Gastroesophageal sphincter (tissue), 4 donors: ENCODE data around the gene C5. TPM values are rescaled to one million over a fixed set of nuclear protein-coding genes. Genes with fewer than 3 reads are reported as not detected.

Source experiments
- ATAC-seq: fragments of 150-250 bp; one replicate; pipeline ENCODE4 v1.9.1; 2016; ENCODE audit warnings: mild to moderate bottlenecking, moderate library complexity
- H3K27ac ChIP-seq, 4 donors: fragments of 200-600 bp; sonication (generic) in 3 of 4; 1 replicate in 3 of 4; 2 replicates in 1 of 4; pipeline ENCODE4 v1.5.1; 2016 to 2019
- H3K27me3 ChIP-seq: fragments of 200-600 bp; sonication (generic); one replicate; pipeline ENCODE4 v1.5.1; 2019
- H3K36me3 ChIP-seq, 2 donors: fragments of 200-600 bp; sonication (generic); one replicate each; pipeline ENCODE4 v1.5.1; 2019; ENCODE audit warnings: control low read depth in 1 of 2
- H3K4me1 ChIP-seq, 3 donors: fragments of 200-600 bp; sonication (generic); 1 replicate in 2 of 3; 2 replicates in 1 of 3; pipeline ENCODE4 v1.5.1; 2016 to 2019; ENCODE audit warnings: control low read depth in 2 of 3
- H3K4me3 ChIP-seq, 2 donors: fragments of 200-600 bp; sonication (generic); one replicate each; pipeline ENCODE4 v1.5.1; 2019; ENCODE audit warnings: mild to moderate bottlenecking in 1 of 2, moderate library complexity in 1 of 2
- H3K9me3 ChIP-seq, 3 donors: fragments of 200-600 bp; sonication (generic); one replicate each; pipeline ENCODE4 v1.5.1; 2017 to 2019; ENCODE audit warnings: control low read depth in 2 of 3
- EP300 ChIP-seq: sonication (generic); formaldehyde crosslinking; IDR thresholded peaks from one replicate; pipeline ENCODE4 v1.6.1; 2017; ENCODE audit warnings: antibody characterized with exemption, mild to moderate bottlenecking
- POLR2A ChIP-seq, 2 donors: fragments of 450-650 bp; IDR thresholded peaks; one replicate each; pipeline ENCODE4 v1.6.1; 2017; ENCODE audit warnings: antibody characterized with exemption in 2 of 2, mild to moderate bottlenecking in 2 of 2, moderate library complexity in 1 of 2
- POLR2AphosphoS5 ChIP-seq: sonication (generic); formaldehyde crosslinking; IDR thresholded peaks from one replicate; pipeline ENCODE4 v1.6.1; 2017; ENCODE audit warnings: antibody characterized with exemption
- WGBS, 2 donors: methylation state at CpG; one replicate each; pipeline ENCODE4 v1.1.5; 2018; ENCODE audit warnings: low coverage in 1 of 2; 5-methylcytosine and 5-hydroxymethylcytosine counted together
- total RNA-seq, 4 donors: library from RNA; depleted of rRNA; stranded (reverse); fragments of >200 nt; gene quantifications; one replicate each; pipeline ENCODE4 v1.1.0, GENCODE V29; 2016
- TF ChIP-seq, protein P1 (sequence below), 4 experiments: fragments of 200-600 bp in 2 of 4; fragments of 450-650 bp in 2 of 4; sonication (generic) in 1 of 4; IDR thresholded peaks; one replicate each; pipeline ENCODE4 v1.5.1; 2017 to 2019; ENCODE audit warnings: antibody characterized with exemption in 4 of 4, mild to moderate bottlenecking in 2 of 4, moderate library complexity in 2 of 4

The C5 gene
- total RNA-seq, 4 donors from 2014 or later, result 2.7 to 8.9 (median 6.3) TPM

DNA sequence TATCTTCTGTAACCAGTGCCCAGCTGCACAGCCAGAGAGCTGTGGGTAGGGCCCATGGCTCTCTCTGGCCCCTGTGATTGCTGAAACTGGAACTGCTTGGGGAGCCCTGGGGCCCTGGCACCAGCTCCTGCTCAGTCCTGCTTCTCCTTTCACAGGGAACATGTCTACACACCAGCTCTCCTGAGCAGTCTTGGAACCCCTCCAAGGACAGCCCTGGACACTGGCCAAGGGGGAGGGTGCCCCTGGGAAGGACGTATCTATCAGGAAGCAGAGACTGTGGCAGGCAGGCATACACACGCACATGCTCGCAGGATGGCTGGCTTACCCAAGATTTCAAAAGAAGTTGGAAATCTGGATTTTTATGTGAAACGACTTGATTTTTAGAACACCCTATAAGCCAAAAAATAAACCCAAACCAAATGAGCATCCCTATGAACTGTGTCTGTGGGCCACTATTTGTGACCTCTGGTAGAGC is 114.7 kb downstream of the C5 start:
- TF ChIP-seq POLR2A (IDR thresholded peaks at IDR 0.05) (no peak), POLR2AphosphoS5 (peak; percentile 98)
- ATAC-seq, result peak; percentile 89
- peaks cover 27 to 87% (median 42%) of the 10 kb centered on the region in 3 donors for H3K4me1 ChIP-seq

DNA sequence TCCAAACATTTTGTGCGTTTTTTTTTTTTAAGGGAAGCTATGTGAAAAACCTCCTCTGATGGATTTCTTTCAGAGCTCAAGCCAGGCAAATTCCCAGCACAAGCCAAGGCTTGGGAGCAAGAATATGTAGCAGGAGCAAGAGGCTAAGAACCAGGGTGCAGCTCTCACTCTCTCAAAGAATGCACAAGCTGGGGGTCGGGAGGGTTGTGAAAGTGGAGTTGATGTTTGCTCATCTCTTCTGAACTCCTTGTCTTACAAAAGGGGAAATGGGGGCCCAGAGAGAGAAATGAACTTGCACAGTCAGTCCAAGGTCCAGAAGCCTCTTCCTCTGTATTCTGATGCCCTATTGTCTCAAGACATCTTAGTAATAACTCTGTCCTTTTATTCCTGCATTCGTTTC is 115.8 kb downstream of the C5 start:
- Histone ChIP-seq H3K27ac (peak overlapping the region; percentile 90 to 93 (median 91)), H3K36me3 (no peaks in the 10 kb centered on the region), H3K4me3 (no peak overlapping the region), H3K4me1 (peaks cover 27 to 89% (median 44%) of the 10 kb centered on the region in 3 donors), H3K9me3 (no peaks in the 10 kb centered on the region), H3K27me3 (no peaks in the 10 kb centered on the region)
- no peak for ATAC-seq
- WGBS, 2 donors, result 0 to 16% methylated on average over 1 to 3 of the region's 3 CpGs
- TF ChIP-seq EP300 (no peak), POLR2A (IDR thresholded peaks at IDR 0.05) (no peak), POLR2AphosphoS5 (no peak)
- TF ChIP-seq, protein P1, sequence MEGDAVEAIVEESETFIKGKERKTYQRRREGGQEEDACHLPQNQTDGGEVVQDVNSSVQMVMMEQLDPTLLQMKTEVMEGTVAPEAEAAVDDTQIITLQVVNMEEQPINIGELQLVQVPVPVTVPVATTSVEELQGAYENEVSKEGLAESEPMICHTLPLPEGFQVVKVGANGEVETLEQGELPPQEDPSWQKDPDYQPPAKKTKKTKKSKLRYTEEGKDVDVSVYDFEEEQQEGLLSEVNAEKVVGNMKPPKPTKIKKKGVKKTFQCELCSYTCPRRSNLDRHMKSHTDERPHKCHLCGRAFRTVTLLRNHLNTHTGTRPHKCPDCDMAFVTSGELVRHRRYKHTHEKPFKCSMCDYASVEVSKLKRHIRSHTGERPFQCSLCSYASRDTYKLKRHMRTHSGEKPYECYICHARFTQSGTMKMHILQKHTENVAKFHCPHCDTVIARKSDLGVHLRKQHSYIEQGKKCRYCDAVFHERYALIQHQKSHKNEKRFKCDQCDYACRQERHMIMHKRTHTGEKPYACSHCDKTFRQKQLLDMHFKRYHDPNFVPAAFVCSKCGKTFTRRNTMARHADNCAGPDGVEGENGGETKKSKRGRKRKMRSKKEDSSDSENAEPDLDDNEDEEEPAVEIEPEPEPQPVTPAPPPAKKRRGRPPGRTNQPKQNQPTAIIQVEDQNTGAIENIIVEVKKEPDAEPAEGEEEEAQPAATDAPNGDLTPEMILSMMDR (IDR thresholded peaks at IDR 0.05), result no peak

More for the DNA sequence above, 114.7 kb downstream of the C5 start:
- Histone ChIP-seq H3K27me3 (no peaks in the 10 kb centered on the region), H3K9me3 (no peaks in the 10 kb centered on the region), H3K27ac (peak overlapping the region; percentile 90 to 93 (median 91)), H3K4me3 (no peak overlapping the region), H3K36me3 (no peaks in the 10 kb centered on the region)
- 2 to 25% methylated on average over 1 to 4 of the region's 4 CpGs for WGBS, 2 donors

DNA sequence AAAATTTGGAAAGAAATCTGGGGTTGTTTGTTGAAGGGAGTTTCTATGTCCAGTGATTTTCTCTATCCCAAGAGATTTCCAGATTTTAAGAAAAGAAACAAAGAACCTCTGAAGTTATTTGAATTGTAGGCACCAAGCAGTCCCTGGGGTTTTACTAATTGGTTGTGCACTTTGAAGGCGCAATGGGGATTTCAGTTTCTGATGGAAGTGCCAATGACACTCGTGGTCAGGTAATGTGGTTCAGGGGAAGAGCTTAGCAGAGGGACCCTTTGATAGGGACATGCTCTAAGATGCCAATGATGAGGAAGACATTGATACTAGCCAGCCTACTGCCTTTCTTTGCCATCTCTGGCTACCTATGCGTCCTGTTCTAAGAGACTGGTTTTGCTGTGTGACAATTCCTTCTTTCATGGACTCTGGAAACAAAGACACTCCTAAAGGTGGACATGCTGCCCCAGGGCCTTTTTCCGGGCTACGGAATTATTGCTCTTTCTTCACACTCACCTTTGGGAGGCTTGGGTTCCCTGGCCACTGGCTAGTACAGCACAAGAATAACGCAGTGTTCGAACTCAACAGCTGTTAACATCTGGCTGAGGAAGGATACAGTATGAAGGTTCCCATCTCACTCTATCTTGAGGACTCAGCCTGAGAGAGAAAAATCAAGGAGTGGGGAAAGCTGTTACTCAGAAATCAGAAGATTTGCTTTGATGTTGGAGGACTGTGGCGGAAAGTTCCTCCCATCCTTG is 116.6 kb downstream of the C5 start:
- Histone ChIP-seq H3K4me1 (peaks cover 27 to 92% (median 45%) of the 10 kb centered on the region in 3 donors), H3K4me3 (no peak overlapping the region), H3K27me3 (no peaks in the 10 kb centered on the region), H3K36me3 (no peaks in the 10 kb centered on the region), H3K9me3 (no peaks in the 10 kb centered on the region), H3K27ac (peak overlapping the region; percentile 90 to 93 (median 91))
- ATAC-seq, result no peak
- TF ChIP-seq POLR2AphosphoS5 (no peak), POLR2A (IDR thresholded peaks at IDR 0.05) (no peak), EP300 (no peak)
- TF ChIP-seq, protein P1 (IDR thresholded peaks at IDR 0.05), result no peak
- 88 to 92% methylated on average over 3 to 4 of the region's 8 CpGs for WGBS, 2 donors

DNA sequence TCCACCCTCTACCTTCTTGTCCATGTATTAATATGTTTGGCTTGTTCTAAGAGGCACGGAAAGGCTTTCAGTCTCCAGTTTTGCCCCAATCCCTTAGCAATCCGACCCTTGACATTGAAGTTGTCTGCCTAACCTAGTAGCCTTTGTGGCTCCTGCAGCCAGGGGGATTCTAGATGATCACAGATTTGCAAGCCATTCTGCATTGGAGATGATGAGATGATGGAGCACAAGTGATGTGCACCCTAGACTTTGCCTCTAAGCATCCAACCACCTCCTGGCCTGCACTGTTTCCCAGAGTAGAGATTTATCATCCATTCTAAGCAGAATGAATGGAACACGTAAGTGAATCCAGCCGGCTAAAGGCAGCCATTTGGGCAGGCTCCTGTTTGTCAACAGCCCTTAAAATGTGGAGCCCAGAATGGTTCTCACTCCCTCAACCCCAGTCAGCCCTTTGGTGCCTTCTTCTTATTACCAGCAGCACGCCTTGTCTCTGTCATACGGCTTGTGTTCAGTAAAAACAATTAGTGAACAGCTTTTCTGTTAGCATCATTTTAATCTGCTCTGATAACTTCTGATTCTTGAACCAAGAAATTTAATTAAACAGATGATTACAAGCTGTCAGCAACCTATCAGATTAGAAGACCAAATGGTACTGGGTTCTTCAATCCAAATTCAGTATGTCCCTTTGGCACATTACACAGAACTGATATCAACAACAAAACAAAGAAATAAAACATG is 117.8 kb downstream of the C5 start:
- Histone ChIP-seq H3K27ac (peak overlapping the region; percentile 76 to 98 (median 80)), H3K27me3 (no peaks in the 10 kb centered on the region), H3K4me1 (peaks cover 23 to 93% (median 51%) of the 10 kb centered on the region in 3 donors), H3K4me3 (no peak overlapping the region), H3K36me3 (no peaks in the 10 kb centered on the region), H3K9me3 (no peaks in the 10 kb centered on the region)
- ATAC-seq, result no peak
- TF ChIP-seq, protein P1 (IDR thresholded peaks at IDR 0.05), result no peak
- TF ChIP-seq POLR2AphosphoS5 (no peak), POLR2A (IDR thresholded peaks at IDR 0.05) (no peak), EP300 (no peak)
- whole genome bisulfite sequencing, 2 donors, result 68 to 78% methylated on average over 4 to 6 of the region's 6 CpGs

DNA sequence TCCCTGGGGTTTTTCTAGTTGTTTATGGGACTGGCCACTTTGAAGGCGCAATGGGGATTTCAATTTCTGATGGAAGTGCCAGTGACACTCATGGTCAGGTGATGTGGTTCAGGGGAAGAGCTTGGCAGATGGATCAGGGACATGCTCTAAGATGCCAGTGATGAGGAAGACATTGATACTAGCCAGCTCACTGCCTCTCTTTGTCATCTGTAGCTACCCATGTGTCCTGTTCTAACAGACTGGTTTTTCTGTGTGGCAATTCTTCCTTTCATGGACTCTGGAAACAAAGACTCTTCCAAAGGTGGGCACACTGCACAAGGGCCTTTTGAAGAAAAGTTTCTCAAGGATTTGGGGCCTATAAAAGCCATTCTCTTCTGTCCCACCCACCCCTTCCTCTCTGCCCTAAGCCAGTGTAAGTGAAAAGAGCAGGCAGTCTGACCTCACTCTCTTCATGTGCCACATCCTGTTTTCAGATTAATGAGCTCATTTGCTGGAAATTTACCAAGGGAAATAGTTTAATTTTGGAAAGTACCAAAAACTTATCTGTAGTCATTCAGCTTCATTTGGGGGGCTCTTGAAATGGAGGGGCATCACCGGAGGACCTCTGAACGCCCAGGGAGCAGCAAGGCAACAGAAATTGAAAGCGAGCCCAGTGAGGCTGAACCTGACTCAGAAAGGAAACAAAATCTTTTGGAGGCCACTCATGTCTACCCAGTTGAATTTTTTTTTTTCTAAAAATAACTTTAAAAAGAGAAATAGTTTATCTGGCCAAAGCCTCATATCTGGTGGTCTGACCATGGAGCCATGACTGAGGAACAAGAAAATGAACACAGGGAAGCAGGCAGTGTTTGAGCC is 118.6 kb downstream of the C5 start:
- H3K9me3 ChIP-seq, result no peaks in the 10 kb centered on the region
- peak overlapping the region; percentile 76 to 98 (median 80) for H3K27ac ChIP-seq
- no peak overlapping the region for H3K4me3 ChIP-seq
- 33 to 40% methylated on average over 4 of the region's 4 CpGs for WGBS, 2 donors
- no peaks in the 10 kb centered on the region for H3K27me3 ChIP-seq
- no peaks in the 10 kb centered on the region for H3K36me3 ChIP-seq
- ATAC-seq, result no peak
- TF ChIP-seq, protein P1 (IDR thresholded peaks at IDR 0.05), result no peak
- TF ChIP-seq POLR2AphosphoS5, result peak; percentile 71
- peaks cover 16 to 85% (median 46%) of the 10 kb centered on the region in 3 donors for H3K4me1 ChIP-seq
